Keratinocyte (primary cell): ENCODE measurements around the gene PHACTR1.

ENCODE experiments used
- EZH2 ChIP-seq: IDR thresholded peaks from one replicate; pipeline ENCODE4 v1.6.1; 2012; ENCODE audit warnings: inconsistent platforms, mild to moderate bottlenecking, low read length, moderate library complexity
- TF ChIP-seq, protein P1 (sequence below), 3 experiments: IDR thresholded peaks in 1 of 3; conservative IDR thresholded peaks in 1 of 3; optimal IDR thresholded peaks in 1 of 3; 2 replicates in 2 of 3; 3 replicates in 1 of 3; pipeline versions ENCODE3 to v1.5.1; 2011; ENCODE audit warnings: low read length in 3 of 3, mild to moderate bottlenecking in 3 of 3, moderate library complexity in 2 of 3, control low read depth in 1 of 3, inconsistent platforms in 1 of 3; ENCODE audit not compliant: insufficient read depth in 2 of 3; ENCODE audit errors: extremely low read depth in 1 of 3

DNA sequence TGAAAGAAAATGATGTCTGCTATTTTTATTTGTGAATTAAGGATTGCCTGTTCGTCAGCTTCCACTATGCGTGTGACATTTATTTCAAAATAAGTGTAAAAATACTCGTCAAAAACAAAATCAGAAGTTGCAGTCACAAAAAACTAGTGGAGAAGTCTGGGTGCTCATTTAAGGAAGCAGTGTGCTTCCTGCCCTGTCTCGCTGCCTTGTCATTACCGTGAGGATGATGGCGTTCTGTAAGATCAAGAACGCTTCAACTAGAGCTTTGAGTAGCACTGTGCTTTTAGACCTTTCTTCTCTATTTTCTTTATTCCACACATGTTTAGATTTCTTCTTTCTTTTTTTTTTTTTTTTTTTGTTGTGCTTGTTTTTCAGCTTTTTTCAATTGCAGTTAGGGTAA, 424.8 kb downstream of the PHACTR1 start:
- TF ChIP-seq, protein P1, sequence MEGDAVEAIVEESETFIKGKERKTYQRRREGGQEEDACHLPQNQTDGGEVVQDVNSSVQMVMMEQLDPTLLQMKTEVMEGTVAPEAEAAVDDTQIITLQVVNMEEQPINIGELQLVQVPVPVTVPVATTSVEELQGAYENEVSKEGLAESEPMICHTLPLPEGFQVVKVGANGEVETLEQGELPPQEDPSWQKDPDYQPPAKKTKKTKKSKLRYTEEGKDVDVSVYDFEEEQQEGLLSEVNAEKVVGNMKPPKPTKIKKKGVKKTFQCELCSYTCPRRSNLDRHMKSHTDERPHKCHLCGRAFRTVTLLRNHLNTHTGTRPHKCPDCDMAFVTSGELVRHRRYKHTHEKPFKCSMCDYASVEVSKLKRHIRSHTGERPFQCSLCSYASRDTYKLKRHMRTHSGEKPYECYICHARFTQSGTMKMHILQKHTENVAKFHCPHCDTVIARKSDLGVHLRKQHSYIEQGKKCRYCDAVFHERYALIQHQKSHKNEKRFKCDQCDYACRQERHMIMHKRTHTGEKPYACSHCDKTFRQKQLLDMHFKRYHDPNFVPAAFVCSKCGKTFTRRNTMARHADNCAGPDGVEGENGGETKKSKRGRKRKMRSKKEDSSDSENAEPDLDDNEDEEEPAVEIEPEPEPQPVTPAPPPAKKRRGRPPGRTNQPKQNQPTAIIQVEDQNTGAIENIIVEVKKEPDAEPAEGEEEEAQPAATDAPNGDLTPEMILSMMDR (optimal IDR thresholded peaks at IDR 0.05 in 1 of 3, IDR thresholded peaks at IDR 0.05 in 1 of 3, conservative IDR thresholded peaks at IDR 0.05 in 1 of 3; ENCODE audit: extremely low read depth in 1 of 3, insufficient read depth in 2 of 3, low read length in 3 of 3), result no peak
- no peak for TF ChIP-seq EZH2
